ENCODE results near the gene HTR7. TPM values are rescaled to one million over a fixed set of nuclear protein-coding genes. Genes with fewer than 3 reads are reported as not detected.

Gene HTR7
- total and polyA plus RNA-seq, 9 of the 15 experiments (the other 6 are each of a cell fraction or from before 2014, with no cell fraction given): 0.07 to 0.33 (median 0.18) TPM

DNA sequence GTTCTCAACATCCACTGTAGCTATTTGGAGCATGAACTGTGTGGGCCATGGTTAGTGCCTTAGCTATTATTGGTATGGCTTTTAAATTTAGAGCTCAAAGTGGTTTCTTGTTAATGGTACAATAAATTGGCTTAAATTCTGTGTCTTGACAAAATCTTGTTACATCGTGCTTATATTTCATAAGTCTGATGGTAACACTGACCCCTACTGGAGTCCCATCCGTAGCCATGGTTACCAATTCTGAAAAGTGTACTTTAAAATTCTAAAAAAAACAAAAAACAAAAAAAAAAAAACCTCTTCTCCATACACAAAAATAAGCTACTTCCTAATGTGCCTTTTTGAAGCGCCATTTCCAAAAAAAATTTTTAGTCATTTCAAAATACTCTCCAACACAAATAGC is 7.6 kb upstream of the HTR7 start:
- Histone ChIP-seq H3K9ac (ENCODE audit: insufficient read depth in 1 of 2, low read depth in 2 of 2, low read length in 2 of 2) (no peak overlapping the region), H3K79me2 (ENCODE audit: control insufficient read depth, insufficient read depth, low read length) (no peaks in the 10 kb centered on the region), H2AFZ (ENCODE audit: low read depth, low read length) (no peak overlapping the region), H3K9me3 (replicated peaks; ENCODE audit: control insufficient read depth, insufficient read depth, low read depth, low read length) (no peaks in the 10 kb centered on the region), H3K4me2 (ENCODE audit: insufficient read depth, low read length) (no peak overlapping the region), H3K9me1 (ENCODE audit: control insufficient read depth, insufficient read depth, low read length) (no peaks in the 10 kb centered on the region), H4K20me1 (replicated peaks; ENCODE audit: control insufficient read depth, insufficient read depth, low read length) (no peaks in the 10 kb centered on the region), H3K4me1 (replicated peaks in 1 of 2; ENCODE audit: control insufficient read depth in 2 of 2, insufficient read depth in 2 of 2, low read length in 2 of 2) (no peaks in the 10 kb centered on the region), H3K4me3 (no peak overlapping the region), H3K27ac (ENCODE audit: extremely low read depth, low read depth, low read length) (no peak overlapping the region), H3K27me3 (ENCODE audit: control insufficient read depth in 2 of 2, insufficient read depth in 2 of 2, low read length in 2 of 2) (no peaks in the 10 kb centered on the region), H3K36me3 (ENCODE audit: control insufficient read depth, insufficient read depth, low read length) (no peaks in the 10 kb centered on the region)
- intact Hi-C loops (cut with micrococcal nuclease): no loop called here
- WGBS (ENCODE audit: insufficient coverage, low coverage, missing lambda C conversion rate): 2% methylated on average over 3 of the region's 3 CpGs
- POLR2A ChIA-PET: no interaction called here
- no TSS peak for BruUV-seq (replicated peaks)
- CTCF ChIA-PET (ENCODE audit: low intra/inter-chr PET ratio): interaction anchor here (0.7 to 1.0 kb wide), 2 partner anchors 86 to 1069 kb away, joined by 3 read pairs; no protein-coding TSS in a partner anchor
- DNase-seq (ENCODE audit: extremely low read depth in 1 of 4, low spot score in 3 of 4): peak in 3 of 4 experiments; percentile 6 to 27 (median 25)
- ATAC-seq: no peak
- in situ Hi-C loops (cut with MboI): loop anchor here (5.0 to 25.0 kb wide), 2 partner anchors 1073 to 1428 kb away; no protein-coding TSS in a partner anchor
- no peak for FAIRE-seq
- TF ChIP-seq NCOA2 (IDR thresholded peaks at IDR 0.05; ENCODE audit: partially characterized antibody in 2 of 2) (no peak), TARDBP (IDR thresholded peaks at IDR 0.05) (no peak), ELF4 (CRISPR knock-in tag; IDR thresholded peaks at IDR 0.05) (no peak), GATA2 (CRISPR knock-in tag; IDR thresholded peaks at IDR 0.05) (no peak), RFX1 (IDR thresholded peaks at IDR 0.05) (peak; percentile 93), RBM15 (IDR thresholded peaks at IDR 0.05; ENCODE audit: insufficient read depth, low read length) (no peak), HMGN3 (IDR thresholded peaks at IDR 0.05; ENCODE audit: borderline replicate concordance, extremely low read depth, insufficient read length, low read depth, low read length) (no peak), SMAD3 (CRISPR knock-in tag; conservative IDR thresholded peaks at IDR 0.05) (no peak), ZNF134 (CRISPR knock-in tag; conservative IDR thresholded peaks at IDR 0.05) (no peak), ZBTB9 (CRISPR knock-in tag; IDR thresholded peaks at IDR 0.05) (no peak), GTF2A2 (tag; IDR thresholded peaks at IDR 0.05) (no peak), LCOR (CRISPR knock-in tag; IDR thresholded peaks at IDR 0.05) (no peak), ZNF124 (CRISPR knock-in tag; IDR thresholded peaks at IDR 0.05) (no peak), HCFC1 (IDR thresholded peaks at IDR 0.05; ENCODE audit: low read depth, low read length) (no peak), ZNF184 (CRISPR knock-in tag; IDR thresholded peaks at IDR 0.05) (no peak)
- TF ChIP-seq, protein P1, sequence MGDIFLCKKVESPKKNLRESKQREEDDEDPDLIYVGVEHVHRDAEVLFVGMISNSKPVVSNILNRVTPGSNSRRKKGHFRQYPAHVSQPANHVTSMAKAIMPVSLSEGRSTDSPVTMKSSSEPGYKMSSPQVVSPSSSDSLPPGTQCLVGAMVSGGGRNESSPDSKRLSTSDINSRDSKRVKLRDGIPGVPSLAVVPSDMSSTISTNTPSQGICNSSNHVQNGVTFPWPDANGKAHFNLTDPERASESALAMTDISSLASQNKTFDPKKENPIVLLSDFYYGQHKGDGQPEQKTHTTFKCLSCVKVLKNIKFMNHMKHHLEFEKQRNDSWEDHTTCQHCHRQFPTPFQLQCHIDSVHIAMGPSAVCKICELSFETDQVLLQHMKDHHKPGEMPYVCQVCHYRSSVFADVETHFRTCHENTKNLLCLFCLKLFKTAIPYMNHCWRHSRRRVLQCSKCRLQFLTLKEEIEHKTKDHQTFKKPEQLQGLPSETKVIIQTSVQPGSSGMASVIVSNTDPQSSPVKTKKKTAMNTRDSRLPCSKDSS (IDR thresholded peaks at IDR 0.05; ENCODE audit: low read depth, partially characterized antibody): no peak
- TF ChIP-seq, protein P2, sequence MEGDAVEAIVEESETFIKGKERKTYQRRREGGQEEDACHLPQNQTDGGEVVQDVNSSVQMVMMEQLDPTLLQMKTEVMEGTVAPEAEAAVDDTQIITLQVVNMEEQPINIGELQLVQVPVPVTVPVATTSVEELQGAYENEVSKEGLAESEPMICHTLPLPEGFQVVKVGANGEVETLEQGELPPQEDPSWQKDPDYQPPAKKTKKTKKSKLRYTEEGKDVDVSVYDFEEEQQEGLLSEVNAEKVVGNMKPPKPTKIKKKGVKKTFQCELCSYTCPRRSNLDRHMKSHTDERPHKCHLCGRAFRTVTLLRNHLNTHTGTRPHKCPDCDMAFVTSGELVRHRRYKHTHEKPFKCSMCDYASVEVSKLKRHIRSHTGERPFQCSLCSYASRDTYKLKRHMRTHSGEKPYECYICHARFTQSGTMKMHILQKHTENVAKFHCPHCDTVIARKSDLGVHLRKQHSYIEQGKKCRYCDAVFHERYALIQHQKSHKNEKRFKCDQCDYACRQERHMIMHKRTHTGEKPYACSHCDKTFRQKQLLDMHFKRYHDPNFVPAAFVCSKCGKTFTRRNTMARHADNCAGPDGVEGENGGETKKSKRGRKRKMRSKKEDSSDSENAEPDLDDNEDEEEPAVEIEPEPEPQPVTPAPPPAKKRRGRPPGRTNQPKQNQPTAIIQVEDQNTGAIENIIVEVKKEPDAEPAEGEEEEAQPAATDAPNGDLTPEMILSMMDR (IDR thresholded peaks at IDR 0.05 in 2 of 3, conservative IDR thresholded peaks at IDR 0.05 in 1 of 3; ENCODE audit: insufficient read depth in 2 of 3, low read depth in 1 of 3, low read length in 3 of 3): peak in 2 of 3 experiments; percentile 8 to 36; a peak in 2 of 6 replicates

All from K562 (cell line).